ENCODE data around the gene INTS1. TPM values are rescaled to one million over a fixed set of nuclear protein-coding genes. Genes with fewer than 3 reads are reported as not detected.

Gene INTS1
- total and polyA plus RNA-seq, 2 experiments from 2014 or later, result 30.0 to 57.3 TPM

GRCh38 chr7:1441615-1442354, 62.4 kb downstream of the INTS1 start:
- Histone ChIP-seq H3K27ac (no peak overlapping the region), H2AFZ (no peak overlapping the region), H3K9me3 (ENCODE audit: low read depth) (no peaks in the 10 kb centered on the region), H3K27me3 (no peaks in the 10 kb centered on the region), H3K4me3 (no peak overlapping the region), H3K9me2 (replicated peaks; ENCODE audit: insufficient read depth) (no peaks in the 10 kb centered on the region), H3K4me2 (no peak overlapping the region), H3K79me2 (no peaks in the 10 kb centered on the region), H3K4me1 (ENCODE audit: insufficient read depth) (no peaks in the 10 kb centered on the region), H3K36me3 (replicated peaks; ENCODE audit: insufficient read depth, low read depth) (no peaks in the 10 kb centered on the region), H4K20me1 (ENCODE audit: insufficient read depth, poor library complexity, severe bottlenecking) (no peaks in the 10 kb centered on the region)
- 91% methylated on average over 33 of the region's 41 CpGs for WGBS (ENCODE audit: low lambda C conversion rate, missing lambda C conversion rate)
- DNase-seq (ENCODE audit: low spot score), result no peak
- TF ChIP-seq, protein P1, sequence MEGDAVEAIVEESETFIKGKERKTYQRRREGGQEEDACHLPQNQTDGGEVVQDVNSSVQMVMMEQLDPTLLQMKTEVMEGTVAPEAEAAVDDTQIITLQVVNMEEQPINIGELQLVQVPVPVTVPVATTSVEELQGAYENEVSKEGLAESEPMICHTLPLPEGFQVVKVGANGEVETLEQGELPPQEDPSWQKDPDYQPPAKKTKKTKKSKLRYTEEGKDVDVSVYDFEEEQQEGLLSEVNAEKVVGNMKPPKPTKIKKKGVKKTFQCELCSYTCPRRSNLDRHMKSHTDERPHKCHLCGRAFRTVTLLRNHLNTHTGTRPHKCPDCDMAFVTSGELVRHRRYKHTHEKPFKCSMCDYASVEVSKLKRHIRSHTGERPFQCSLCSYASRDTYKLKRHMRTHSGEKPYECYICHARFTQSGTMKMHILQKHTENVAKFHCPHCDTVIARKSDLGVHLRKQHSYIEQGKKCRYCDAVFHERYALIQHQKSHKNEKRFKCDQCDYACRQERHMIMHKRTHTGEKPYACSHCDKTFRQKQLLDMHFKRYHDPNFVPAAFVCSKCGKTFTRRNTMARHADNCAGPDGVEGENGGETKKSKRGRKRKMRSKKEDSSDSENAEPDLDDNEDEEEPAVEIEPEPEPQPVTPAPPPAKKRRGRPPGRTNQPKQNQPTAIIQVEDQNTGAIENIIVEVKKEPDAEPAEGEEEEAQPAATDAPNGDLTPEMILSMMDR (IDR thresholded peaks at IDR 0.05; ENCODE audit: poor library complexity), result no peak
- no peak for TF ChIP-seq EZH2phosphoT487 (IDR thresholded peaks at IDR 0.05; ENCODE audit: low read depth, severe bottlenecking, unreplicated experiment)
- no peak for TF ChIP-seq EZH2 (IDR thresholded peaks at IDR 0.05; ENCODE audit: borderline replicate concordance)

GRCh38 chr7:1440620-1441019, 63.6 kb downstream of the INTS1 start:
- Histone ChIP-seq H2AFZ (no peak overlapping the region), H3K4me3 (no peak overlapping the region), H3K4me2 (no peak overlapping the region), H4K20me1 (ENCODE audit: insufficient read depth, poor library complexity, severe bottlenecking) (no peaks in the 10 kb centered on the region), H3K27ac (no peak overlapping the region), H3K4me1 (ENCODE audit: insufficient read depth) (no peaks in the 10 kb centered on the region), H3K9me2 (replicated peaks; ENCODE audit: insufficient read depth) (no peaks in the 10 kb centered on the region), H3K79me2 (no peaks in the 10 kb centered on the region), H3K9me3 (ENCODE audit: low read depth) (no peaks in the 10 kb centered on the region), H3K36me3 (replicated peaks; ENCODE audit: insufficient read depth, low read depth) (no peaks in the 10 kb centered on the region), H3K27me3 (no peaks in the 10 kb centered on the region)
- no peak for DNase-seq (ENCODE audit: low spot score)
- no peak for TF ChIP-seq EZH2phosphoT487 (IDR thresholded peaks at IDR 0.05; ENCODE audit: low read depth, severe bottlenecking, unreplicated experiment)
- TF ChIP-seq, protein P1 (IDR thresholded peaks at IDR 0.05; ENCODE audit: poor library complexity), result no peak
- no peak for TF ChIP-seq EZH2 (IDR thresholded peaks at IDR 0.05; ENCODE audit: borderline replicate concordance)
- WGBS (ENCODE audit: low lambda C conversion rate, missing lambda C conversion rate), result 97% methylated on average over 9 of the region's 10 CpGs

GRCh38 chr7:1439373-1440363, 64.5 kb downstream of the INTS1 start:
- DNase-seq (ENCODE audit: low spot score), result no peak
- Histone ChIP-seq H3K9me2 (replicated peaks; ENCODE audit: insufficient read depth) (no peaks in the 10 kb centered on the region), H3K36me3 (replicated peaks; ENCODE audit: insufficient read depth, low read depth) (no peaks in the 10 kb centered on the region), H3K4me1 (ENCODE audit: insufficient read depth) (no peaks in the 10 kb centered on the region), H3K4me2 (no peak overlapping the region), H3K9me3 (ENCODE audit: low read depth) (no peaks in the 10 kb centered on the region), H3K79me2 (no peaks in the 10 kb centered on the region), H2AFZ (no peak overlapping the region), H4K20me1 (ENCODE audit: insufficient read depth, poor library complexity, severe bottlenecking) (no peaks in the 10 kb centered on the region), H3K27me3 (no peaks in the 10 kb centered on the region), H3K4me3 (no peak overlapping the region), H3K27ac (no peak overlapping the region)
- 96% methylated on average over 31 of the region's 31 CpGs for WGBS (ENCODE audit: low lambda C conversion rate, missing lambda C conversion rate)
- TF ChIP-seq EZH2 (IDR thresholded peaks at IDR 0.05; ENCODE audit: borderline replicate concordance), result no peak
- TF ChIP-seq, protein P1 (IDR thresholded peaks at IDR 0.05; ENCODE audit: poor library complexity), result no peak
- TF ChIP-seq EZH2phosphoT487 (IDR thresholded peaks at IDR 0.05; ENCODE audit: low read depth, severe bottlenecking, unreplicated experiment), result no peak

Measured in hepatocyte (in vitro differentiated cells).